Lower leg skin (tissue), 4 donors: ENCODE results near the gene TUBA4A. TPM values are rescaled to one million over a fixed set of nuclear protein-coding genes. Genes with fewer than 3 reads are reported as not detected.

Source experiments
- DNase-seq, 2 donors: peaks; one replicate each; pipeline ENCODE4 v3.0.0-alpha.2; 2019; ENCODE audit warnings: low spot score in 2 of 2
- H3K4me3 ChIP-seq: fragments of 200-600 bp; sonication (generic); 2 replicates; pipeline ENCODE4 v1.5.1; 2017; ENCODE audit warnings: mild to moderate bottlenecking, low read depth; ENCODE audit not compliant: poor library complexity, severe bottlenecking
- CTCF ChIP-seq, 3 donors: fragments of 450-650 bp; IDR thresholded peaks; one replicate each; pipeline ENCODE4 v1.5.1; 2016; ENCODE audit warnings: antibody characterized with exemption in 3 of 3, mild to moderate bottlenecking in 3 of 3, moderate library complexity in 2 of 3
- POLR2A ChIP-seq, 2 donors: fragments of 450-650 bp; IDR thresholded peaks; one replicate each; pipeline ENCODE4 v1.6.1; 2016 to 2017; ENCODE audit warnings: antibody characterized with exemption in 2 of 2, mild to moderate bottlenecking in 1 of 2, moderate library complexity in 1 of 2
- WGBS, 2 donors: methylation state at CpG; one replicate each; pipeline ENCODE4 v1.1.5; 2018; 5-methylcytosine and 5-hydroxymethylcytosine counted together
- intact Hi-C: fragments of 100-400 bp; cut with DNase I; formaldehyde crosslinking; loops from one replicate; pipeline ENCODE4 v1.15.0; 2023; ENCODE audit warnings: low total_unique reads
- total RNA-seq, 4 donors: library from RNA; depleted of rRNA; stranded (reverse); fragments of >200 nt; gene quantifications; one replicate each; pipeline ENCODE4 v1.1.0, GENCODE V29; 2016

Gene TUBA4A
- total RNA-seq, 4 donors from 2014 or later = 181 to 522 (median 240) TPM

GRCh38 chr2:219297766-219298456, 44.2 kb upstream of the TUBA4A start:
- H3K4me3 ChIP-seq = no peak overlapping the region
- TF ChIP-seq POLR2A (IDR thresholded peaks at IDR 0.05) = no peak
- no peak for TF ChIP-seq CTCF (IDR thresholded peaks at IDR 0.05)
- intact Hi-C loops = loop anchor here (5.0 kb wide), 1 partner anchor 136 kb away; the partner anchor contains the start of gene NHEJ1
- peak in 1 of 2 donors; percentile 12 for DNase-seq
- 80% methylated on average over 14 of the region's 14 CpGs for WGBS, 2 donors

- no peak overlapping the region for H3K4me3 ChIP-seq
- DNase-seq = peak; percentile 12 to 83
- WGBS, 2 donors = 85 to 92% methylated on average over 23 to 25 of the region's 25 CpGs
- intact Hi-C loops = loop anchor here (5.0 kb wide), 1 partner anchor 135 kb away; the partner anchor contains the start of gene NHEJ1
- TF ChIP-seq POLR2A (IDR thresholded peaks at IDR 0.05) = no peak
- no peak for TF ChIP-seq CTCF (IDR thresholded peaks at IDR 0.05)
These were observed 43.1 kb upstream of the TUBA4A start for GRCh38 chr2:219296631-219297391.

- intact Hi-C loops = loop anchor here (5.0 kb wide), 1 partner anchor 134 kb away; the partner anchor contains the start of gene NHEJ1
- peak in 1 of 2 donors; percentile 12 for DNase-seq
- TF ChIP-seq CTCF (IDR thresholded peaks at IDR 0.05) (no peak), POLR2A (IDR thresholded peaks at IDR 0.05) (no peak)
- 86 to 91% methylated on average over 13 to 14 of the region's 14 CpGs for WGBS, 2 donors
- H3K4me3 ChIP-seq = no peak overlapping the region
These were observed 42.4 kb upstream of the TUBA4A start for GRCh38 chr2:219296142-219296541.

- peak; percentile 73 to 97 for DNase-seq
- no peak overlapping the region for H3K4me3 ChIP-seq
- intact Hi-C loops = loop anchor here (5.0 kb wide), 1 partner anchor 132 kb away; the partner anchor contains the start of gene NHEJ1
- TF ChIP-seq POLR2A (IDR thresholded peaks at IDR 0.05) (no peak), CTCF (IDR thresholded peaks at IDR 0.05) (peak in 2 of 3 donors; percentile 25 to 95)
- WGBS, 2 donors = 9 to 13% methylated on average over 45 to 57 of the region's 67 CpGs
These were observed 40.9 kb upstream of the TUBA4A start for GRCh38 chr2:219294356-219295351.

- WGBS, 2 donors = 84 to 91% methylated on average over 5 of the region's 5 CpGs
- peak in 1 of 2 donors; percentile 84 for DNase-seq
- H3K4me3 ChIP-seq = no peak overlapping the region
- TF ChIP-seq POLR2A (IDR thresholded peaks at IDR 0.05) (no peak), CTCF (IDR thresholded peaks at IDR 0.05) (no peak)
- intact Hi-C loops = no loop called here
These were observed 40.1 kb upstream of the TUBA4A start for GRCh38 chr2:219293736-219294231.
